Measurements from ENCODE around the gene RNPEP. TPM values are rescaled to one million over a fixed set of nuclear protein-coding genes. Genes with fewer than 3 reads are reported as not detected.

RNPEP gene
- total RNA-seq, 1 experiment from 2014 or later: 108 TPM

DNA sequence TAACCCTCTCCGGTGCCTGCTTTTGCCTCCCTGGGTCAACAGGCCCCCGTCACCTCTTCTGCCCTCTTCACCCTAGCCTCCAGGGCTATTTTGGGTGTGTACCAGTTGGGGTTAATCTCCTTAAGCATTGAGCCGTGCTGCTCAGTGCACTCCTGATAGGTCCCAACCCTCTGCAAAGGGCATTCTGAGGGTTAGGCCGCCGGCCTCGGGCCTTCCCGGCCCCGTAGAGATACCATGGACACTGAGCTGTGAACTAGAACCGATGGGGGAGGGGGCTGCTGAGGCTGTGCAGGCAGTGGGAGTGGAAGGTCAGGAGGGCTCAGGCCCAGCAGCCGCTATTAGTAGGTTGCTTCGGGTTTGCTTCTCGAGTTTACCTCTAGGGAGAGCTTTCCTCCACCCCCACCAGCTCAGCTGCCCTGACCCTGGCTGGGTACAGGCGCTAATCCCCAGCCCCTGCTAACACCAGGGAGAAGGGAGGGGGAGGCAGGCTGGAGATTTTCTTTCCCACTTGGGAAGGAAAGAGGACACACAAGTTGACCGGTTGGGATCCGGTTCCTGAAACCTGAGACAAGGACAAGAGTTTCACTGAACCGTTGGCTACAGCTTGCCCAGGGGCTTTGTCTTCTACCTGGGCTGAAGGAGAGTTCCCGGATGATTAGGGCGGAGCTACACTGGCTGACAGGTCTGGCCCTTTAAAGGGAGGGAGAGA lies 40.9 kb upstream of the RNPEP start:
- no peaks in the 10 kb centered on the region for H3K9me2 ChIP-seq (ENCODE audit: insufficient read depth)
- peak overlapping the region; percentile 57 for H3K4me2 ChIP-seq
- CTCF ChIA-PET: interaction anchor here (0.6 to 1.0 kb wide), 2 partner anchors 36 to 120 kb away, joined by 3 to 4 read pairs; no protein-coding TSS in a partner anchor
- H3K27me3 ChIP-seq (ENCODE audit: insufficient read depth, low read depth): peaks cover 13% of the 10 kb centered on the region
- H4K20me1 ChIP-seq (ENCODE audit: insufficient read depth): no peaks in the 10 kb centered on the region
- TF ChIP-seq EZH2 (IDR thresholded peaks at IDR 0.05; ENCODE audit: low read depth): no peak
- TF ChIP-seq, protein P1, sequence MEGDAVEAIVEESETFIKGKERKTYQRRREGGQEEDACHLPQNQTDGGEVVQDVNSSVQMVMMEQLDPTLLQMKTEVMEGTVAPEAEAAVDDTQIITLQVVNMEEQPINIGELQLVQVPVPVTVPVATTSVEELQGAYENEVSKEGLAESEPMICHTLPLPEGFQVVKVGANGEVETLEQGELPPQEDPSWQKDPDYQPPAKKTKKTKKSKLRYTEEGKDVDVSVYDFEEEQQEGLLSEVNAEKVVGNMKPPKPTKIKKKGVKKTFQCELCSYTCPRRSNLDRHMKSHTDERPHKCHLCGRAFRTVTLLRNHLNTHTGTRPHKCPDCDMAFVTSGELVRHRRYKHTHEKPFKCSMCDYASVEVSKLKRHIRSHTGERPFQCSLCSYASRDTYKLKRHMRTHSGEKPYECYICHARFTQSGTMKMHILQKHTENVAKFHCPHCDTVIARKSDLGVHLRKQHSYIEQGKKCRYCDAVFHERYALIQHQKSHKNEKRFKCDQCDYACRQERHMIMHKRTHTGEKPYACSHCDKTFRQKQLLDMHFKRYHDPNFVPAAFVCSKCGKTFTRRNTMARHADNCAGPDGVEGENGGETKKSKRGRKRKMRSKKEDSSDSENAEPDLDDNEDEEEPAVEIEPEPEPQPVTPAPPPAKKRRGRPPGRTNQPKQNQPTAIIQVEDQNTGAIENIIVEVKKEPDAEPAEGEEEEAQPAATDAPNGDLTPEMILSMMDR (conservative IDR thresholded peaks at IDR 0.05): no peak
- H3K4me3 ChIP-seq: no peak overlapping the region
- TSS peak; percentile 30 for BruUV-seq (replicated peaks)
- H3F3A ChIP-seq (ENCODE audit: insufficient read depth, low read depth): 0 out of 2 replicates have a peak, but pooled peaks cover 3% of the 10 kb centered on the region
- H3K27ac ChIP-seq: peak overlapping the region; percentile 57
- no peaks in the 10 kb centered on the region for H3K79me2 ChIP-seq (ENCODE audit: low read depth)
- peaks cover 27% of the 10 kb centered on the region for H3K4me1 ChIP-seq (replicated peaks; ENCODE audit: insufficient read depth)
- H3K36me3 ChIP-seq (ENCODE audit: low read depth): no peaks in the 10 kb centered on the region
- intact Hi-C loops (cut with micrococcal nuclease; ENCODE audit: unreplicated experiment): no loop called here
- H2AFZ ChIP-seq: peak overlapping the region; percentile 68
- POLR2A ChIA-PET (ENCODE audit: unreplicated experiment): interaction anchor here (0.5 kb wide), 2 partner anchors 12 to 14 kb away, joined by 3 to 6 read pairs; partner anchors contain the start of gene TIMM17A
- H3K9me3 ChIP-seq (ENCODE audit: insufficient read depth, low read depth): no peaks in the 10 kb centered on the region
- DNase-seq: peak; percentile 53 to 68

DNA sequence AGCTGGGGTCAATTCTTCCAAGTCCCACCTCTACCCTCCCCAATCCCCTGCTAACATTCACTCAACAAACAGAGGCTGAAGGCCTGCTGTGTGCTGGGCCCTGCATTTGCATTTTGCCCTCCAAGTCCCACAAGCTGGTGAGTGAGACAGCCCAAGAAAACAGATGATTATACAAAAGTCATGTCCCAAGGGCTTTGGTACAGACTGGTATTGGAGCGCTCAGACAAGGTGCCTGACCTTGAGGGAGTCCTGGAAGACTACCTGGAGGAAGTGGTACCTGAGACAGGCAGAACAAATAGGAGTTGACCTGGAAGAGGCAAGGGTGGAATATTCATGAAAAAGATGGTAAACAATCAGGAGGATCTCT lies 40.3 kb upstream of the RNPEP start:
- H4K20me1 ChIP-seq (ENCODE audit: insufficient read depth): no peaks in the 10 kb centered on the region
- intact Hi-C loops (cut with micrococcal nuclease; ENCODE audit: unreplicated experiment): no loop called here
- no peak for DNase-seq
- ChIA-PET CTCF (interaction anchor here (0.6 kb wide), 1 partner anchor 36 kb away, joined by 4 read pairs; no protein-coding TSS in a partner anchor), POLR2A (ENCODE audit: unreplicated experiment) (interaction anchor here (0.5 kb wide), 2 partner anchors 12 to 13 kb away, joined by 3 to 6 read pairs; partner anchors contain the start of gene TIMM17A)
- no peak overlapping the region for H3K4me3 ChIP-seq
- H3K4me1 ChIP-seq (replicated peaks; ENCODE audit: insufficient read depth): peaks cover 27% of the 10 kb centered on the region
- TF ChIP-seq, protein P1 (conservative IDR thresholded peaks at IDR 0.05): no peak
- TF ChIP-seq EZH2 (IDR thresholded peaks at IDR 0.05; ENCODE audit: low read depth): no peak
- peak overlapping the region; percentile 68 for H2AFZ ChIP-seq
- H3K27ac ChIP-seq: peak overlapping the region; percentile 57
- no peaks in the 10 kb centered on the region for H3K36me3 ChIP-seq (ENCODE audit: low read depth)
- no TSS peak for BruUV-seq (replicated peaks)
- peak overlapping the region; percentile 57 for H3K4me2 ChIP-seq
- no peaks in the 10 kb centered on the region for H3K9me3 ChIP-seq (ENCODE audit: insufficient read depth, low read depth)
- no peaks in the 10 kb centered on the region for H3K9me2 ChIP-seq (ENCODE audit: insufficient read depth)
- H3K79me2 ChIP-seq (ENCODE audit: low read depth): no peaks in the 10 kb centered on the region
- H3F3A ChIP-seq (ENCODE audit: insufficient read depth, low read depth): 0 out of 2 replicates have a peak, but pooled peaks cover 3% of the 10 kb centered on the region
- H3K27me3 ChIP-seq (ENCODE audit: insufficient read depth, low read depth): peaks cover 18% of the 10 kb centered on the region

DNA sequence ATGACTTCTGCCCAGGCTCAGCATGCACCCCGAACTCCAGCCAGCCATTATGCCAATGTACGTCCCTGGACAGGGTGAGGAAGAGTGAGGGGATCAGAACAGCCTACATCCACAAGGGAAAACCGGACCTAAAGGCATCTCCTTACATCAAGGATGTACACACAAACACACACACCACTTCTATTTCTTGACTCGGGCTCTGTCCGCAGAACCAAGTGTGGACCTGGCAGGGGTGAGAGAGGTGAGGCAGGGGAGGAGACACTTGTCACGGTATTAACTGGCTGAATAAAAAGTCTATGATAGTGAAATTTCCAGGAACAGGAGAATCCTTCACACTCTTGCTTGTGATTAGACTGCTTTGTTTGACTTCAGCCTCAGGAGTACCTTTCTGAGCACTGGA lies 38.4 kb upstream of the RNPEP start:
- no peaks in the 10 kb centered on the region for H3K9me3 ChIP-seq (ENCODE audit: insufficient read depth, low read depth)
- CTCF ChIA-PET: no interaction called here
- no peaks in the 10 kb centered on the region for H4K20me1 ChIP-seq (ENCODE audit: insufficient read depth)
- H3K27ac ChIP-seq: no peak overlapping the region
- intact Hi-C loops (cut with micrococcal nuclease; ENCODE audit: unreplicated experiment): no loop called here
- peaks cover 17% of the 10 kb centered on the region for H3K4me1 ChIP-seq (replicated peaks; ENCODE audit: insufficient read depth)
- POLR2A ChIA-PET (ENCODE audit: unreplicated experiment): no interaction called here
- DNase-seq: no peak
- H3F3A ChIP-seq (ENCODE audit: insufficient read depth, low read depth): 0 out of 2 replicates have a peak, but pooled peaks cover 2% of the 10 kb centered on the region
- no peaks in the 10 kb centered on the region for H3K36me3 ChIP-seq (ENCODE audit: low read depth)
- H2AFZ ChIP-seq: no peak overlapping the region
- H3K79me2 ChIP-seq (ENCODE audit: low read depth): no peaks in the 10 kb centered on the region
- H3K27me3 ChIP-seq (ENCODE audit: insufficient read depth, low read depth): peaks cover 26% of the 10 kb centered on the region
- H3K4me3 ChIP-seq: no peak overlapping the region
- no peak overlapping the region for H3K4me2 ChIP-seq
- TF ChIP-seq EZH2 (IDR thresholded peaks at IDR 0.05; ENCODE audit: low read depth): no peak
- TF ChIP-seq, protein P1 (conservative IDR thresholded peaks at IDR 0.05): no peak
- BruUV-seq (replicated peaks): no TSS peak
- no peaks in the 10 kb centered on the region for H3K9me2 ChIP-seq (ENCODE audit: insufficient read depth)

All from PC-9 (cell line).